BJ (cell line): ENCODE results near the gene P2RX7. TPM values are rescaled to one million over a fixed set of nuclear protein-coding genes. Genes with fewer than 3 reads are reported as not detected.

ENCODE experiments used
- CTCF ChIA-PET: fragments of 350-600 bp; formaldehyde crosslinking; extraction: SDS; loops from one replicate; lab custom pipeline; 2021; ENCODE audit warnings: antibody characterized with exemption, inconsistent platforms; lab: Yijun Ruan, JAX
- POLR2A ChIA-PET: fragments of 300-600 bp; sonication (Branson Sonifier 250); formaldehyde crosslinking; extraction: SDS; loops from one replicate; lab custom pipeline; 2021; ENCODE audit warnings: antibody characterized with exemption; lab: Charles Lee
- DNase-seq: peaks from one replicate; pipeline ENCODE4 v3.0.0-alpha.2; 2011; ENCODE audit warnings: low read depth
- H3K27me3 ChIP-seq: 2 replicates; pipeline ENCODE4 v1.6.0; 2011; ENCODE audit warnings: low read length; ENCODE audit not compliant: control insufficient read depth, insufficient read depth
- H3K36me3 ChIP-seq: 2 replicates; pipeline ENCODE4 v1.5.1; 2011; ENCODE audit warnings: low read length; ENCODE audit not compliant: control insufficient read depth, insufficient read depth
- H3K4me3 ChIP-seq: 2 replicates; pipeline ENCODE4 v1.5.1; 2011; ENCODE audit warnings: low read depth, mild to moderate bottlenecking, control low read depth, low read length
- polyA plus RNA-seq: library from polyadenylated mRNA; depleted of rRNA; stranded (reverse); fragments of >200 nt; gene quantifications from 2 replicates; pipeline ENCODE4 v1.2.3, GENCODE V29; 2011
- TF ChIP-seq, protein P1 (sequence below): IDR thresholded peaks from 2 replicates; pipeline ENCODE4 v1.5.1; 2011; ENCODE audit warnings: low read depth, mild to moderate bottlenecking, control low read depth, inconsistent platforms, low read length, moderate library complexity; ENCODE audit not compliant: insufficient read depth

Gene P2RX7
- polyA plus RNA-seq, 1 experiment: 0.20 TPM

DNA sequence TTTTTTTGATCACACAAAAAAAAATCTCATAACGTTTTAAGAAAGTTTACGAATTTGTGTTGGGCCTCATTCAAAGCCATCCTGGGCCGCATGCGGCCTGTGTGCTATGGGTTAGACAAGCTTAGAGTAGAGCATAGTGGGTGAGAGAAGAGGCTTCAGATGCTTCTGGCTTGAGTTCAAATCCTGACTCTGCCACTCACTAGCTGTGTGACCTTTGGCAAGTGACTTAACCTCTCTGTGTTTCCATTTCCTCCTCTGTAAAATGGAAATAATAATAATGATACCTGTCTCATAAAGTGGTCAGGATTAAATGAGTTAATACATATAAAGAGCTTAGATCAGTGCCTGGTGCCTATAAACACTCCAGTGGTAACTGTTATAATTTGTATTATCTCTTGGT, 83.4 kb downstream of the P2RX7 start:
- Histone ChIP-seq H3K4me3 (no peak overlapping the region), H3K36me3 (no peaks in the 10 kb centered on the region), H3K27me3 (no peaks in the 10 kb centered on the region)
- no peak for DNase-seq
- TF ChIP-seq, protein P1, sequence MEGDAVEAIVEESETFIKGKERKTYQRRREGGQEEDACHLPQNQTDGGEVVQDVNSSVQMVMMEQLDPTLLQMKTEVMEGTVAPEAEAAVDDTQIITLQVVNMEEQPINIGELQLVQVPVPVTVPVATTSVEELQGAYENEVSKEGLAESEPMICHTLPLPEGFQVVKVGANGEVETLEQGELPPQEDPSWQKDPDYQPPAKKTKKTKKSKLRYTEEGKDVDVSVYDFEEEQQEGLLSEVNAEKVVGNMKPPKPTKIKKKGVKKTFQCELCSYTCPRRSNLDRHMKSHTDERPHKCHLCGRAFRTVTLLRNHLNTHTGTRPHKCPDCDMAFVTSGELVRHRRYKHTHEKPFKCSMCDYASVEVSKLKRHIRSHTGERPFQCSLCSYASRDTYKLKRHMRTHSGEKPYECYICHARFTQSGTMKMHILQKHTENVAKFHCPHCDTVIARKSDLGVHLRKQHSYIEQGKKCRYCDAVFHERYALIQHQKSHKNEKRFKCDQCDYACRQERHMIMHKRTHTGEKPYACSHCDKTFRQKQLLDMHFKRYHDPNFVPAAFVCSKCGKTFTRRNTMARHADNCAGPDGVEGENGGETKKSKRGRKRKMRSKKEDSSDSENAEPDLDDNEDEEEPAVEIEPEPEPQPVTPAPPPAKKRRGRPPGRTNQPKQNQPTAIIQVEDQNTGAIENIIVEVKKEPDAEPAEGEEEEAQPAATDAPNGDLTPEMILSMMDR: no peak
- POLR2A ChIA-PET: no interaction called here
- CTCF ChIA-PET: interaction anchor here (1.1 to 5.3 kb wide), 2 partner anchors 15 to 156 kb away, joined by 4 to 21 read pairs; no protein-coding TSS in a partner anchor

DNA sequence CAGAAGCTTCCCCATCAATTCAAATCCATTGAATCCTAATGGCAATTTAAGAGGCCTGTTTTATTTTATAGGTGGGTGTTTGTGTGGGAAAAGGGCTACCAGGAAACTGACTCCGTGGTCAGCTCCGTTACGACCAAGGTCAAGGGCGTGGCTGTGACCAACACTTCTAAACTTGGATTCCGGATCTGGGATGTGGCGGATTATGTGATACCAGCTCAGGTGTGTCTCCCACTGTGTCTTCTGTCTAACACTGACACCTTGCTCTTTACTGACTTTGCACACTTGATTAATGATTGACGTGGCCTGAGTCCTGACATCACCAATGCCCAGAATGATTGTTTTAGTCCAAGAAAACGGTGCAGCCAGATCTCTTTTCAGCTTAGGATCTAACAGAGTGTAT, 84.4 kb downstream of the P2RX7 start:
- H3K27me3 ChIP-seq: no peaks in the 10 kb centered on the region
- DNase-seq: no peak
- no peaks in the 10 kb centered on the region for H3K36me3 ChIP-seq
- ChIA-PET CTCF (interaction anchor here (1.6 to 5.3 kb wide), 2 partner anchors 14 to 211 kb away, joined by 5 to 21 read pairs; no protein-coding TSS in a partner anchor), POLR2A (no interaction called here)
- TF ChIP-seq, protein P1: no peak
- no peak overlapping the region for H3K4me3 ChIP-seq

DNA sequence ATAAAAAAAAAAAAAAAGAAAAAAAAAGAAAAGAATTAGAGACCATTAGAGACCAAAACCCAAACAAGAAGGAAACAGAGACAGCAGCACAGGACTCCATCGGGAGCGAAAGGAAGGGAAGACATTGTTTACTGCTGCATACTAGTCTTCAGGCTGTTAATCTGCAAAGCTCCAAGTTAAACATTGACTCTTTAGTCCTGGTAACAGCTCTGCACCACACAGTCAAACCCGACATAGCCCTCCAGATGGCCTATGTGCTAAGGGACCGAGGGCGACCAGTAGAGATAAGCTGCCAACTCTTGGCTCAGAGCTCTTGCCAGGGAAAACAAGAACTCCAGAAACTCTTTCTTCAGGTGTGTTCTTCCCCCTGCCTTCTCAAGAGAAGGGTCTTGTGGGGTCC, 85.1 kb downstream of the P2RX7 start:
- no peaks in the 10 kb centered on the region for H3K36me3 ChIP-seq
- CTCF ChIA-PET: interaction anchor here (1.6 to 5.3 kb wide), 2 partner anchors 13 to 212 kb away, joined by 5 to 21 read pairs; no protein-coding TSS in a partner anchor

GRCh38 chr12:121218588-121219352, 86.1 kb downstream of the P2RX7 start:
- CTCF ChIA-PET: interaction anchor here (0.6 to 5.3 kb wide), 2 partner anchors 12 to 50 kb away, joined by 3 to 21 read pairs; no protein-coding TSS in a partner anchor
- H3K27me3 ChIP-seq: no peaks in the 10 kb centered on the region
- POLR2A ChIA-PET: no interaction called here
- H3K4me3 ChIP-seq: no peak overlapping the region
- DNase-seq: no peak
- peaks cover 4% of the 10 kb centered on the region; the same call in 1 of the 2 replicates for H3K36me3 ChIP-seq
- TF ChIP-seq, protein P1: no peak

More for the DNA sequence above, 85.1 kb downstream of the P2RX7 start:
- no peak for DNase-seq
- TF ChIP-seq, protein P1: no peak
- Histone ChIP-seq H3K4me3 (no peak overlapping the region), H3K27me3 (no peaks in the 10 kb centered on the region)
- POLR2A ChIA-PET: no interaction called here

DNA sequence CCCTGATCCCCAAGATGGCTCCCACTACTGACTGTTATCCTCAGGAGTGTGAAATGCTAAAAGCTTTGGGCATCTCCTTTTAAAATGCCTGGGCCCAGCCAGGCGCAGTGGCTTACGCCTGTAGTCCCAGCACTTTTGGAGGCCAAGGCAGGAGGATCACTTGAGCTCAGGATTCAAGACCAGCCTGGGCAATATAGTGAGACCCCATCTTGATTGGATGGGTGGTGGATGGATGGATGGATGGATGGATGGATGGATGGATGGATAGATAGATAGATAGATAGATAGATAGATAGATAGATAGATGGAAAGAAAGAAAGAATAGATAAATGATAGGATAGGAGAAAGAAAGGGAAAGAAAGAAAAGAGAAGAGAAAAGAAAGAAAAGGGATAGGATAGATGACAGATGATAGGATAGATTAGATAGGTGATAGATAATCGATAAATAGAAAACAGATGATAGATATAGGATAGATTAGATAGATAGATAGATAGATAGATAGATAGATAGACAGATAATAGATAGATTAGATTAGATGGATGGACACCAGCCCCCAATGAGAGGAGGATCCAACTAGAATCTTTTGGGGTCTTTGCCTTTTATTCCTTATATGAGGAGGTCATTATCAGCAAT, 86.8 kb downstream of the P2RX7 start:
- POLR2A ChIA-PET: no interaction called here
- TF ChIP-seq, protein P1: no peak
- CTCF ChIA-PET: interaction anchor here (5.3 kb wide), 1 partner anchor 11 kb away, joined by 21 read pairs; no protein-coding TSS in a partner anchor

More for the DNA sequence above, 86.8 kb downstream of the P2RX7 start:
- H3K4me3 ChIP-seq: no peak overlapping the region
- no peak for DNase-seq
- H3K27me3 ChIP-seq: no peaks in the 10 kb centered on the region
- H3K36me3 ChIP-seq: peaks cover 4% of the 10 kb centered on the region; the same call in 1 of the 2 replicates
